SK-N-SH (cell line): Measurements from ENCODE around the gene IL10RB. TPM values are rescaled to one million over a fixed set of nuclear protein-coding genes. Genes with fewer than 3 reads are reported as not detected.

Experiments
- CTCF ChIA-PET: fragments of 300-600, 350-600 bp; formaldehyde crosslinking; extraction: SDS; loops from one replicate; lab custom pipeline; 2021; lab: Yijun Ruan, JAX
- POLR2A ChIA-PET: fragments of 350-600 bp; sonication (Branson Sonifier 250); formaldehyde crosslinking; extraction: SDS; loops from one replicate; lab custom pipeline; 2020; ENCODE audit warnings: antibody characterized with exemption, inconsistent platforms; lab: Yijun Ruan, JAX
- DNase-seq: peaks from one replicate; pipeline ENCODE4 v3.0.0; 2012
- H2AFZ ChIP-seq: fragments of 200-600 bp; sonication (generic); 2 replicates; pipeline ENCODE4 v1.8.1; 2016; ENCODE audit warnings: antibody characterized with exemption, mild to moderate bottlenecking, low read depth
- H3F3A ChIP-seq: fragments of 200-600 bp; sonication (generic); replicated peaks from 2 replicates; pipeline ENCODE3; 2016; ENCODE audit warnings: antibody characterized with exemption, mild to moderate bottlenecking; ENCODE audit not compliant: insufficient read depth
- H3K27ac ChIP-seq, 2 experiments: fragments of 200-500 bp in 1 of 2; fragments of 200-600 bp in 1 of 2; sonication (Bioruptor generic) in 1 of 2; sonication (generic), shearing (Covaris generic) in 1 of 2; 2 replicates each; pipeline versions ENCODE4 v1.5.1 to v1.6.1; 2014 to 2016; ENCODE audit warnings: low read depth in 2 of 2, inconsistent platforms in 1 of 2, low read length in 1 of 2, mild to moderate bottlenecking in 1 of 2, mixed read lengths in 1 of 2
- H3K27me3 ChIP-seq: fragments of 200-600 bp; sonication (generic), shearing (Covaris generic); 2 replicates; pipeline ENCODE4 v1.6.1; 2016; ENCODE audit warnings: mixed run types; ENCODE audit not compliant: insufficient read depth
- H3K36me3 ChIP-seq, 2 experiments: fragments of 200-500 bp in 1 of 2; fragments of 200-600 bp in 1 of 2; sonication (Bioruptor generic) in 1 of 2; sonication (generic) in 1 of 2; replicated peaks in 1 of 2; 2 replicates each; pipeline versions ENCODE3 to v1.5.1; 2014 to 2016; ENCODE audit warnings: low read length in 1 of 2, mild to moderate bottlenecking in 1 of 2; ENCODE audit not compliant: insufficient read depth in 2 of 2, control insufficient read depth in 1 of 2
- H3K4me1 ChIP-seq, 2 experiments: fragments of 200-500 bp in 1 of 2; fragments of 200-600 bp in 1 of 2; sonication (Bioruptor generic) in 1 of 2; sonication (generic), shearing (Covaris generic) in 1 of 2; 2 replicates each; pipeline versions ENCODE4 v1.5.1 to v1.6.1; 2014 to 2016; ENCODE audit warnings: low read depth in 1 of 2, low read length in 1 of 2, mixed run types in 1 of 2; ENCODE audit not compliant: insufficient read depth in 2 of 2, control insufficient read depth in 1 of 2
- H3K4me2 ChIP-seq: fragments of 200-600 bp; sonication (generic), shearing (Covaris generic); 2 replicates; pipeline ENCODE4 v1.6.1; 2017; ENCODE audit warnings: mixed run types
- H3K4me3 ChIP-seq, 2 experiments: fragments of 200-500 bp in 1 of 2; fragments of 200-600 bp in 1 of 2; sonication (Bioruptor generic) in 1 of 2; sonication (generic), shearing (Covaris generic) in 1 of 2; 2 replicates each; pipeline versions ENCODE4 v1.5.1 to v1.8.1; 2014 to 2016; ENCODE audit warnings: low read depth in 2 of 2, inconsistent platforms in 1 of 2, low read length in 1 of 2, mild to moderate bottlenecking in 1 of 2, mixed read lengths in 1 of 2, moderate library complexity in 1 of 2
- H3K79me2 ChIP-seq: fragments of 200-600 bp; sonication (generic); 2 replicates; pipeline ENCODE4 v1.8.1; 2017; ENCODE audit warnings: mild to moderate bottlenecking; ENCODE audit not compliant: insufficient read depth
- H3K9ac ChIP-seq: fragments of 200-600 bp; sonication (generic); 2 replicates; pipeline ENCODE4 v1.6.1; 2017; ENCODE audit warnings: mixed run types
- H3K9me2 ChIP-seq: fragments of 200-600 bp; sonication (generic); 2 replicates; pipeline ENCODE4 v1.6.1; 2017; ENCODE audit warnings: mixed run types
- H3K9me3 ChIP-seq: fragments of 200-600 bp; sonication (generic); 2 replicates; pipeline ENCODE4 v1.6.1; 2017; ENCODE audit warnings: mixed run types, mild to moderate bottlenecking, moderate library complexity
- H4K20me1 ChIP-seq: fragments of 200-600 bp; sonication (generic); 2 replicates; pipeline ENCODE4 v1.6.1; 2017; ENCODE audit warnings: mild to moderate bottlenecking, mixed run types; ENCODE audit not compliant: insufficient read depth
- CHD2 ChIP-seq: fragments of 150-350 bp; IDR thresholded peaks from 2 replicates; pipeline ENCODE4 v1.6.1; 2018; ENCODE audit warnings: low read length; ENCODE audit not compliant: partially characterized antibody
- CTCF ChIP-seq: fragments of 200-600 bp; sonication (generic); IDR thresholded peaks from 2 replicates; pipeline ENCODE4 v1.6.1; 2017; ENCODE audit warnings: antibody characterized with exemption, mild to moderate bottlenecking, moderate library complexity
- ELF1 ChIP-seq: IDR thresholded peaks from 2 replicates; pipeline ENCODE4 v1.4.0; 2012
- FOSL2 ChIP-seq: IDR thresholded peaks from 2 replicates; pipeline ENCODE4 v1.4.0; 2012; ENCODE audit warnings: low read depth, mild to moderate bottlenecking, moderate library complexity, borderline replicate concordance
- FOXJ3 ChIP-seq: sonication (generic); formaldehyde crosslinking; IDR thresholded peaks from 2 replicates; pipeline ENCODE4 v1.5.1; 2020; ENCODE audit warnings: mild to moderate bottlenecking, missing genetic modification reagents
- FOXM1 ChIP-seq: IDR thresholded peaks from 2 replicates; pipeline ENCODE4 v1.4.0; 2012; ENCODE audit warnings: low read depth, mild to moderate bottlenecking
- MEF2A ChIP-seq: IDR thresholded peaks from 2 replicates; pipeline ENCODE4 v1.4.0; 2012; ENCODE audit warnings: low read depth, borderline replicate concordance
- NFIC ChIP-seq: IDR thresholded peaks from 2 replicates; pipeline ENCODE4 v1.4.0; 2012; ENCODE audit warnings: borderline replicate concordance
- NRF1 ChIP-seq: IDR thresholded peaks from 2 replicates; pipeline ENCODE4 v1.6.1; 2012; ENCODE audit warnings: low read depth, mild to moderate bottlenecking, low read length
- RAD21 ChIP-seq: IDR thresholded peaks from 2 replicates; pipeline ENCODE4 v1.6.1; 2012; ENCODE audit warnings: mild to moderate bottlenecking, low read length
- RFX5 ChIP-seq: IDR thresholded peaks from 2 replicates; pipeline ENCODE4 v1.6.1; 2012; ENCODE audit warnings: mild to moderate bottlenecking, improper control_type of control experiment, low read length
- RXRA ChIP-seq: IDR thresholded peaks from 2 replicates; pipeline ENCODE4 v1.4.0; 2012; ENCODE audit warnings: low read depth, mild to moderate bottlenecking, borderline replicate concordance
- SIN3A ChIP-seq: IDR thresholded peaks from 2 replicates; pipeline ENCODE4 v1.6.1; 2012; ENCODE audit warnings: low read depth, mild to moderate bottlenecking, low read length, moderate library complexity, borderline replicate concordance
- YY1 ChIP-seq: IDR thresholded peaks from 2 replicates; pipeline ENCODE4 v1.4.0; 2012; ENCODE audit warnings: low read depth, mild to moderate bottlenecking
- ZBTB33 ChIP-seq: IDR thresholded peaks from 2 replicates; pipeline ENCODE4 v1.4.0; 2012; ENCODE audit warnings: low read depth, borderline replicate concordance
- WGBS: methylation state at CpG from one replicate; pipeline ENCODE4 v1.1.6; 2017; ENCODE audit warnings: low lambda C conversion rate; 5-methylcytosine and 5-hydroxymethylcytosine counted together
- polyA plus RNA-seq, 3 experiments: library from polyadenylated mRNA; depleted of rRNA; stranded (reverse); fragments of >200 nt; gene quantifications; 2 replicates each; pipeline ENCODE4 v1.2.3, GENCODE V29; 2012
- TF ChIP-seq, protein P1 (sequence below): IDR thresholded peaks from 2 replicates; pipeline ENCODE4; 2012

The IL10RB gene
- polyA plus RNA-seq, 1 of the 3 experiments (the other 2 are of a cell fraction) = 20.1 TPM

GRCh38 chr21:33309778-33310177 is 43.6 kb downstream of the IL10RB start (continued):
- no peak for TF ChIP-seq NFIC
- no peak for TF ChIP-seq SIN3A

- Histone ChIP-seq H3K9me2 (no peaks in the 10 kb centered on the region), H3K4me2 (no peak overlapping the region), H3K36me3 (no peaks in the 10 kb centered on the region), H4K20me1 (no peaks in the 10 kb centered on the region), H3K79me2 (no peaks in the 10 kb centered on the region), H3K9ac (no peak overlapping the region), H3K4me1 (peaks cover 0 to 7% of the 10 kb centered on the region in 2 experiments; a peak in 2 of 4 replicates), H3K9me3 (peaks cover 7% of the 10 kb centered on the region; the same call in 1 of the 2 replicates), H3K27ac (no peak overlapping the region), H3K4me3 (no peak overlapping the region), H2AFZ (no peak overlapping the region), H3K27me3 (peaks cover 11% of the 10 kb centered on the region; the same call in 1 of the 2 replicates), H3F3A (no peaks in the 10 kb centered on the region)
- ChIA-PET POLR2A (no interaction called here), CTCF (interaction anchor here (0.6 kb wide), 1 partner anchor 406 kb away, joined by 3 read pairs; no protein-coding TSS in a partner anchor)
- no peak for TF ChIP-seq CTCF
- no peak for TF ChIP-seq RFX5
- TF ChIP-seq NRF1 = no peak
- no peak for TF ChIP-seq RAD21
- TF ChIP-seq CHD2 = no peak
- no peak for TF ChIP-seq YY1
- TF ChIP-seq ZBTB33 = no peak
- no peak for TF ChIP-seq RXRA
- TF ChIP-seq FOXJ3 (CRISPR knock-in tag) = no peak
- TF ChIP-seq ELF1 = no peak
- TF ChIP-seq MEF2A = no peak
- TF ChIP-seq FOXM1 = no peak
- TF ChIP-seq, protein P1, sequence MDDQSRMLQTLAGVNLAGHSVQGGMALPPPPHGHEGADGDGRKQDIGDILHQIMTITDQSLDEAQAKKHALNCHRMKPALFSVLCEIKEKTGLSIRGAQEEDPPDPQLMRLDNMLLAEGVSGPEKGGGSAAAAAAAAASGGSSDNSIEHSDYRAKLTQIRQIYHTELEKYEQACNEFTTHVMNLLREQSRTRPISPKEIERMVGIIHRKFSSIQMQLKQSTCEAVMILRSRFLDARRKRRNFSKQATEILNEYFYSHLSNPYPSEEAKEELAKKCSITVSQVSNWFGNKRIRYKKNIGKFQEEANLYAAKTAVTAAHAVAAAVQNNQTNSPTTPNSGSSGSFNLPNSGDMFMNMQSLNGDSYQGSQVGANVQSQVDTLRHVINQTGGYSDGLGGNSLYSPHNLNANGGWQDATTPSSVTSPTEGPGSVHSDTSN = no peak
- TF ChIP-seq FOSL2 = no peak
- WGBS = 72% methylated on average over 3 of the region's 3 CpGs
- DNase-seq = no peak
These were observed 46.0 kb downstream of the IL10RB start for GRCh38 chr21:33312121-33312520.
